ENCODE results near the gene CD28. TPM values are rescaled to one million over a fixed set of nuclear protein-coding genes. Genes with fewer than 3 reads are reported as not detected.

Gene CD28
- polyA plus RNA-seq, 3 donors: 1.1 to 2.5 (median 1.9) TPM

GRCh38 chr2:203732953-203733510 lies 26.6 kb downstream of the CD28 start:
- DNase-seq (ENCODE audit: extremely low read depth in 1 of 11, low read depth in 9 of 11, low spot score in 4 of 11): no peak

DNA sequence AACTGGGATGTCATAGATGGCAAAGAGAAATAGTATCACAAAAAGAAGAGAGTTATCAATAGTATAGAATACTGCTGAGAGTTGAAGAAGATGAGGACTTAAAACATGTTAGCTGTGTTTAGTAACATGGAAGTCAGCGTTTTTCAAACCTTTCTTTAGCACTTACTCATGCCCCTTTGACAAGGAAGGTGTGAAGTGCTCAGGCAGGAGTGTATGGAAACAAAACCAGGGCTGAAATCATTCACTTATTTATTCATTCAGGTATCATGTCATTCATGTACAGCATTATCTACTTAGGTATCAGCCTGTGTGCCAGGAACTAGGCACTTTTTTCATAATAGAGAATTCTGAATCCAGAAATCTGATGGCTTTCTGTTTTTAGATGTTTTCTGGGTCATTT lies 27.2 kb downstream of the CD28 start:
- DNase-seq (ENCODE audit: extremely low read depth in 1 of 11, low read depth in 9 of 11, low spot score in 4 of 11): no peak

DNA sequence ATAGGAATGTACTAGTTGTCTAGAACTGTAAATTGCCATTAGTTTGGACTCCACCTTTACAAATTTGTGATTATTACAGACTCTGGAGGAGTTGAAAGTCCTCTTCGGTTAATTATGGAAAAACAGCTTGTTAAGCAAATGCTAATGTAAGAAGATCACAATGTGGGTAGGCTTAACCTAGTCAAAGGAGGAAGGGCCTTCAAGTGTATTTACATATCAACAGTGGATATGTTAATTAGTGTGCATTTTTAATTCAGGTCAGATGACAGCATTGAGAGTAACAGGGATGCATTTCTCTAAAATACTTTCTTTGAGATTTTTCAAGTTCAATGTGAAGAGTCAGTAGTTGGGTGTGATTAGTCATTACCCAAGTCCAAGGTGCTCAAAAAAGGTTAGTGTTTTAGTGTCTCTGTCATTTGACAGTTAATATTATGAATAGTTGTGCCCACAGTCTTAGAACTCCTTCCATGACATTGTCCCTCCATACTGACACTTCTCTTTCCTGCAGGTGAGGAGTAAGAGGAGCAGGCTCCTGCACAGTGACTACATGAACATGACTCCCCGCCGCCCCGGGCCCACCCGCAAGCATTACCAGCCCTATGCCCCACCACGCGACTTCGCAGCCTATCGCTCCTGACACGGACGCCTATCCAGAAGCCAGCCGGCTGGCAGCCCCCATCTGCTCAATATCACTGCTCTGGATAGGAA lies 28.0 kb downstream of the CD28 start:
- DNase-seq (ENCODE audit: extremely low read depth in 1 of 11, low read depth in 9 of 11, low spot score in 4 of 11): no peak

GRCh38 chr2:203737360-203737759 lies 30.9 kb downstream of the CD28 start:
- DNase-seq (ENCODE audit: extremely low read depth in 1 of 11, low read depth in 9 of 11, low spot score in 4 of 11): no peak

DNA sequence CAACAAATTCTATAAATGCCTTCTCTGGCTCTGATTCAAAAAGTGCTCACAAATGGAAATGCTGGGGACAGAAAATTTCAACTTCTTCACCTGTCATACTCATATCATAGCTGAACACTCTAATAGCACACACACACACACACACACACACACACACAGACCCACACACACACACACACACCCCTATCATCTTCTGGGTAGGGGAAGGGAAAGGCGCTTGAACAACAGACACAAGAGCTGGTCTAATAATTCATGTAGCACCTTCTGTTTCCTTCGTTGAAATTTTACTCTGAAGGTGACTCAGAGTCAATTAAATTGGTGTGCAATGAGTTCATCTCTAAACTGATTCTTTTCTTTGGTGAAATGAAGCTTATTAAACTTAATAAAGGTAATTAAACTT lies 32.9 kb downstream of the CD28 start:
- no peak for DNase-seq (ENCODE audit: extremely low read depth in 1 of 11, low read depth in 9 of 11, low spot score in 4 of 11)

GRCh38 chr2:203740871-203741281 lies 34.4 kb downstream of the CD28 start:
- no peak for DNase-seq (ENCODE audit: extremely low read depth in 1 of 11, low read depth in 9 of 11, low spot score in 4 of 11)

DNA sequence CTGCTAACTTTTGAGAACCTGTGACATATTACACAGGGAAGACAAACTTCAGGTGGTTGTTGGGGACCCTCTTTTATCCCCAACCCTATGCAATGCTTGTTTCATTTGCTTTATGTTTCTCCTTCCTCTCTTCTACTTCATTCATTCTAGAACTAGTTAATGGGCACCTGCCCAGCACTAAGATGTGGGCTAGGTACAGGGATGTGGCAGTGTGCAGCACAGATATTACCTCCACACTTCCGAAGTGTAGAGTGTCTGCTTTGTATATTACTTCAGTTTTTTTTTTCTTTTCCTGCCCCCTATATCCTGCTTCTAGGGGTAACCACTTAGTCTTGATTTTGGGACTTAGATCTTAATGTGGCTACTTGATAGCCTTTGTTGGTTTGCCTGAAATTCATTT lies 35.1 kb downstream of the CD28 start:
- no peak for DNase-seq (ENCODE audit: extremely low read depth in 1 of 11, low read depth in 9 of 11, low spot score in 4 of 11)

- DNase-seq (ENCODE audit: extremely low read depth in 1 of 11, low read depth in 9 of 11, low spot score in 4 of 11): no peak
Measured at GRCh38 chr2:203743441-203743981, 37.1 kb downstream of the CD28 start.

GRCh38 chr2:203744091-203744490 lies 37.7 kb downstream of the CD28 start:
- no peak for DNase-seq (ENCODE audit: extremely low read depth in 1 of 11, low read depth in 9 of 11, low spot score in 4 of 11)

DNA sequence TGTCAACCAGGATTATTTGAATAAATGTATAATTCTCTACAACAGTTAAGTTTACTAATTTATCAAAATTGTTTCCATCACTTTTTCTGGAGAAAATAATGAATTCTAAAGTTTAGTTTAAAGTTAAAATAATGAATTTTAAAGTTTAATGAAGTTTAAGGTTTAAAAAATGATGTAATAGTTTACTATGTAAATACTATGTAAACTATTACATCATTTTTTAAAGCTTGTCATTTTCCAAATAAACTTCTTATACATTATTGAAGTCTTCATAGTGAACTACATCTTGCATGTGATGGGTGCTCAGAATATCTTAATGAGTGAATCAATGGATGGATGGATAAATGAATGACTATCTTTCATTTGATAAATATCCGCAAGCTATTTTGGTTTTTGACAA lies 38.8 kb downstream of the CD28 start:
- DNase-seq (ENCODE audit: extremely low read depth in 1 of 11, low read depth in 9 of 11, low spot score in 4 of 11): no peak

- DNase-seq (ENCODE audit: extremely low read depth in 1 of 11, low read depth in 9 of 11, low spot score in 4 of 11): no peak
Measured at GRCh38 chr2:203748331-203749126, 42.1 kb downstream of the CD28 start.

- DNase-seq (ENCODE audit: extremely low read depth in 1 of 11, low read depth in 9 of 11, low spot score in 4 of 11): no peak
Measured at GRCh38 chr2:203750346-203751068, 44.1 kb downstream of the CD28 start.

DNA sequence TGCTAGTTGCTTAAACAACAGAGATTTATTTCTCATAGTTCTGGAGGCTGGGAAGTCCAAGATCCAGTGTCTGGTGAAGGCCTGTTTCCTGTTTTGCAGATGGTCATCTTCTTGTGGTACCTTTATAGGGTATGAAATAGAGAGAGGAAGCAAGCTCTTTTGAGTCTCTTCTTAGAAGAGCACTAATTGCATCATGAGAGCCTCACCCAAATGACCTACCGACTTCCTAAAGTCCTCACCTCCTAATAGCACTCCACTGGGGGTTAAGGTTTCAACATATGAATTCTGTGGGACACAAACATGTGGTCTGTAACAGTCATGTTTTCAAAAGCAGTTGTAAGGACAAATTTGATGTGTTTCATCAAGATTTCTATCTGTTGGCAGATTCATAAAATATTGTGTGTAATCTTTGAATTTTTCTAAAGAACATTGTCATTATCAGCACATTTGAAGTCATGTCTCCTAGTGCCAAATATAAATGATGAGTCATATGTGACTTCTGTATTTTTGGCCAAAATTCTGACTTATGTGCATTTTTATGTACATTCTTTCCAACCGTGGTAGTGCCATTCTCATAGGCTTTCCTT lies 45.3 kb downstream of the CD28 start:
- DNase-seq (ENCODE audit: extremely low read depth in 1 of 11, low read depth in 9 of 11, low spot score in 4 of 11): no peak

- DNase-seq (ENCODE audit: extremely low read depth in 1 of 11, low read depth in 9 of 11, low spot score in 4 of 11): no peak
Measured at GRCh38 chr2:203756161-203756560, 49.7 kb downstream of the CD28 start.

GRCh38 chr2:203758841-203759689 lies 52.6 kb downstream of the CD28 start:
- no peak for DNase-seq (ENCODE audit: extremely low read depth in 1 of 11, low read depth in 9 of 11, low spot score in 4 of 11)

- DNase-seq (ENCODE audit: extremely low read depth in 1 of 11, low read depth in 9 of 11, low spot score in 4 of 11): no peak
Measured at GRCh38 chr2:203759690-203760365, 53.4 kb downstream of the CD28 start.

GRCh38 chr2:203761121-203761520 lies 54.7 kb downstream of the CD28 start:
- DNase-seq (ENCODE audit: extremely low read depth in 1 of 11, low read depth in 9 of 11, low spot score in 4 of 11): no peak
